Measurements from ENCODE around the gene ACTN4. TPM values are rescaled to one million over a fixed set of nuclear protein-coding genes. Genes with fewer than 3 reads are reported as not detected.

ACTN4 gene
- total and polyA plus RNA-seq, 2 experiments from 2014 or later, result 68.9 to 427 TPM

- TF ChIP-seq REST (IDR thresholded peaks at IDR 0.05; ENCODE audit: unreplicated experiment) (no peak), ZNF114 (CRISPR knock-in tag; IDR thresholded peaks at IDR 0.05) (no peak), EZH2 (IDR thresholded peaks at IDR 0.05; ENCODE audit: low read depth, unreplicated experiment) (no peak), JUNB (IDR thresholded peaks at IDR 0.05; ENCODE audit: unreplicated experiment) (no peak), POLR2AphosphoS5 (IDR thresholded peaks at IDR 0.05; ENCODE audit: low read depth) (no peak), STAT1 (IDR thresholded peaks at IDR 0.05; ENCODE audit: unreplicated experiment) (no peak), CTCF (conservative IDR thresholded peaks at IDR 0.05; ENCODE audit: low read depth in 2 of 2) (no peak), CREB1 (CRISPR knock-in tag; IDR thresholded peaks at IDR 0.05; ENCODE audit: low read depth) (no peak)
Observed at GRCh38 chr19:38635483-38636399, 11.7 kb upstream of the ACTN4 start (continued).

- Mint-ChIP-seq H3K9me3 (no peaks in the 10 kb centered on the region), H3K4me1 (peaks cover 12% of the 10 kb centered on the region), H3K27me3 (ENCODE audit: insufficient read depth, low read depth, poor library complexity) (peaks cover 9% of the 10 kb centered on the region), H3K27ac (no peak overlapping the region), H3K36me3 (ENCODE audit: low read depth) (peaks cover 33% of the 10 kb centered on the region), H3K4me3 (no peak overlapping the region)
- H2AFZ ChIP-seq, result no peak overlapping the region
- no peaks in the 10 kb centered on the region for H3K79me2 ChIP-seq (replicated peaks; ENCODE audit: insufficient read depth)
- peaks cover 8% of the 10 kb centered on the region for H3K4me1 ChIP-seq (ENCODE audit: insufficient read depth)
- no peak overlapping the region for H3K4me2 ChIP-seq
- no peaks in the 10 kb centered on the region for H3K9me2 ChIP-seq (ENCODE audit: insufficient read depth)
- no peaks in the 10 kb centered on the region; the same call in 1 of the 2 replicates for H4K20me1 ChIP-seq (replicated peaks; ENCODE audit: insufficient read depth)
- H3K27ac ChIP-seq (ENCODE audit: low read depth), result no peak overlapping the region
- H3K27me3 ChIP-seq (ENCODE audit: insufficient read depth), result no peaks in the 10 kb centered on the region
- peaks cover 9% of the 10 kb centered on the region; the same call in 1 of the 2 replicates for H3F3A ChIP-seq (replicated peaks; ENCODE audit: low read depth)
- DNase-seq (ENCODE audit: low spot score) (no peak), ATAC-seq (no peak)
- H3K4me3 ChIP-seq, result no peak overlapping the region
- H3K36me3 ChIP-seq (ENCODE audit: insufficient read depth), result 0 out of 2 replicates have a peak, but pooled peaks cover 10% of the 10 kb centered on the region
- TF ChIP-seq ZNF331 (CRISPR knock-in tag; IDR thresholded peaks at IDR 0.05; ENCODE audit: low read depth) (no peak), ZNF462 (CRISPR knock-in tag; IDR thresholded peaks at IDR 0.05) (no peak), ZNF114 (CRISPR knock-in tag; IDR thresholded peaks at IDR 0.05) (no peak)
Observed at GRCh38 chr19:38638461-38638860, 9.0 kb upstream of the ACTN4 start.

All from GM23338 (cell line).